Mesenchymal stem cell (in vitro differentiated cells and primary cell): ENCODE data around the gene PAX4. TPM values are rescaled to one million over a fixed set of nuclear protein-coding genes. Genes with fewer than 3 reads are reported as not detected.
A peak's percentile ranks its signal among the peaks of the same experiment; 100 is the strongest.

ENCODE experiments used
- DNase-seq: peaks from one replicate; pipeline ENCODE4 v3.0.0-alpha.2; 2013
- H2AFZ ChIP-seq: one replicate; pipeline ENCODE4 v1.6.1; 2013; ENCODE audit warnings: low read depth, mild to moderate bottlenecking, control low read depth, inconsistent platforms, low read length, moderate library complexity
- H2AK5ac ChIP-seq: 2 replicates; pipeline ENCODE4 v1.6.1; 2013; ENCODE audit warnings: low read length, moderate library complexity, mild to moderate bottlenecking, inconsistent platforms; ENCODE audit not compliant: severe bottlenecking
- H2BK120ac ChIP-seq: one replicate; pipeline ENCODE4 v1.6.1; 2013; ENCODE audit warnings: low read depth, mild to moderate bottlenecking, inconsistent platforms, low read length, moderate library complexity
- H2BK12ac ChIP-seq, 2 experiments: one replicate each; pipeline ENCODE4 v1.6.1; 2013; ENCODE audit warnings: inconsistent platforms in 2 of 2, low read length in 2 of 2, mild to moderate bottlenecking in 2 of 2, moderate library complexity in 2 of 2, control low read depth in 1 of 2
- H2BK15ac ChIP-seq: one replicate; pipeline ENCODE4 v1.6.1; 2013; ENCODE audit warnings: mild to moderate bottlenecking, low read depth, inconsistent platforms; ENCODE audit not compliant: poor library complexity, severe bottlenecking
- H2BK5ac ChIP-seq: 2 replicates; pipeline ENCODE4 v1.6.1; 2013; ENCODE audit warnings: low read depth, mild to moderate bottlenecking, low read length, control low read depth, inconsistent platforms; ENCODE audit not compliant: poor library complexity, severe bottlenecking
- H3K14ac ChIP-seq, 2 experiments: one replicate each; pipeline ENCODE4 v1.6.1; 2013; ENCODE audit warnings: inconsistent platforms in 2 of 2, low read length in 2 of 2, control low read depth in 1 of 2, mild to moderate bottlenecking in 1 of 2, moderate library complexity in 1 of 2
- H3K18ac ChIP-seq, 2 experiments: one replicate each; pipeline ENCODE4 v1.6.1; 2013; ENCODE audit warnings: inconsistent platforms in 2 of 2, low read length in 2 of 2, control low read depth in 1 of 2, low read depth in 1 of 2, mild to moderate bottlenecking in 1 of 2
- H3K23ac ChIP-seq, 2 experiments: one replicate each; pipeline ENCODE4 v1.6.1; 2013; ENCODE audit warnings: inconsistent platforms in 2 of 2, low read length in 2 of 2, mild to moderate bottlenecking in 2 of 2, moderate library complexity in 2 of 2, control low read depth in 1 of 2
- H3K27ac ChIP-seq: 2 replicates; pipeline ENCODE4 v1.5.1; 2013; ENCODE audit warnings: mild to moderate bottlenecking, moderate library complexity, low read length, control low read depth, inconsistent platforms; ENCODE audit not compliant: poor library complexity, severe bottlenecking
- H3K27me3 ChIP-seq, 2 experiments: 2 replicates each; pipeline versions ENCODE4 v1.6.1 to v1.7.0; 2013; ENCODE audit warnings: low read length in 2 of 2, mild to moderate bottlenecking in 2 of 2, moderate library complexity in 2 of 2, control low read depth in 1 of 2, inconsistent platforms in 1 of 2; ENCODE audit not compliant: control insufficient read depth in 1 of 2, insufficient read depth in 1 of 2
- H3K36me3 ChIP-seq, 2 experiments: 2 replicates each; pipeline versions ENCODE4 v1.6.1 to v1.7.0; 2013; ENCODE audit warnings: low read length in 2 of 2, control low read depth in 1 of 2, inconsistent platforms in 1 of 2, low read depth in 1 of 2, mild to moderate bottlenecking in 1 of 2; ENCODE audit not compliant: insufficient read depth in 2 of 2, control insufficient read depth in 1 of 2
- H3K4ac ChIP-seq, 2 experiments: one replicate each; pipeline ENCODE4 v1.6.1; 2013; ENCODE audit warnings: inconsistent platforms in 2 of 2, low read length in 2 of 2, mild to moderate bottlenecking in 2 of 2, moderate library complexity in 2 of 2, control low read depth in 1 of 2, low read depth in 1 of 2
- H3K4me1 ChIP-seq: 2 replicates; pipeline ENCODE4 v1.6.1; 2013; ENCODE audit warnings: low read depth, low read length, control low read depth; ENCODE audit not compliant: control insufficient read depth, insufficient read depth
- H3K4me2 ChIP-seq: 2 replicates; pipeline ENCODE4 v1.6.1; 2013; ENCODE audit warnings: low read length, mild to moderate bottlenecking, inconsistent platforms; ENCODE audit not compliant: poor library complexity, severe bottlenecking
- H3K4me3 ChIP-seq, 2 experiments: 2 replicates each; pipeline versions ENCODE4 v1.5.1 to v1.7.0; 2013; ENCODE audit warnings: low read length in 2 of 2, mild to moderate bottlenecking in 2 of 2, control low read depth in 1 of 2, low read depth in 1 of 2; ENCODE audit not compliant: insufficient read depth in 1 of 2
- H3K79me1 ChIP-seq: replicated peaks from 2 replicates; pipeline ENCODE4 v1.6.1; 2013; ENCODE audit warnings: mild to moderate bottlenecking, control low read depth, low read length, inconsistent platforms; ENCODE audit not compliant: poor library complexity, severe bottlenecking
- H3K9ac ChIP-seq: 2 replicates; pipeline ENCODE4 v1.7.0; 2013; ENCODE audit warnings: mild to moderate bottlenecking, low read length, moderate library complexity
- H3K9me3 ChIP-seq: 2 replicates; pipeline ENCODE4 v1.7.0; 2013; ENCODE audit warnings: mild to moderate bottlenecking, low read length; ENCODE audit not compliant: control insufficient read depth
- H4K8ac ChIP-seq: one replicate; pipeline ENCODE4 v1.6.1; 2013; ENCODE audit warnings: inconsistent platforms, mild to moderate bottlenecking, low read length, moderate library complexity
- H4K91ac ChIP-seq: one replicate; pipeline ENCODE4 v1.6.1; 2013; ENCODE audit warnings: mild to moderate bottlenecking, low read length, inconsistent platforms
- WGBS: methylation state at CpG from one replicate; pipeline ENCODE4 v1.1.7; 2013; ENCODE audit warnings: mixed read lengths; 5-methylcytosine and 5-hydroxymethylcytosine counted together
- polyA plus RNA-seq, 2 experiments: library from polyadenylated mRNA; stranded (reverse); fragments of 200-250 nt; gene quantifications; one replicate each; pipeline ENCODE4 v1.2.3, GENCODE V29; 2013

PAX4 gene, protein sequence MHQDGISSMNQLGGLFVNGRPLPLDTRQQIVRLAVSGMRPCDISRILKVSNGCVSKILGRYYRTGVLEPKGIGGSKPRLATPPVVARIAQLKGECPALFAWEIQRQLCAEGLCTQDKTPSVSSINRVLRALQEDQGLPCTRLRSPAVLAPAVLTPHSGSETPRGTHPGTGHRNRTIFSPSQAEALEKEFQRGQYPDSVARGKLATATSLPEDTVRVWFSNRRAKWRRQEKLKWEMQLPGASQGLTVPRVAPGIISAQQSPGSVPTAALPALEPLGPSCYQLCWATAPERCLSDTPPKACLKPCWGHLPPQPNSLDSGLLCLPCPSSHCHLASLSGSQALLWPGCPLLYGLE
- polyA plus RNA-seq (2013, experiment 1 of 2): not detected
- polyA plus RNA-seq (2013, experiment 2 of 2): not detected

DNA sequence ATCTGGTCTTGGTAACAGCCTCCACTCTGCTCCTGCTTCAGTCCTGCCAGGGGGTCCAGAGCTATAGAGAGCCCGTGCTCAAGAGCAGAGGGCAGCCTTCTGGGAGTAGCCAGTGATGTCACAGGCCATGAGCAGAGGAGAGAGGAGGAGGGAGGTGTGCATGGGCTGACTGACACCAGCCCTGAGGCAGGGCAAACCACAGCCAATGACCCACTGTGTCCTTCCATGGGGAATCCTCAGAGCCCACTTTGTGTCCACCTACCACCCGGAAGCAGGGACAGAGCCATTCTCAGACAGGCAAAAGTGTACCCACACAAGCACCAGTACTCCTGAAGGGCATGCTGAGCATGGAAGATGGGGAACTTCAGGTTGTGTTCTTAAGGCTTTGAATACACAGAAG, at the start of gene PAX4:
Gene PAX4 (minus strand): TSS at position 101 of the 400 bp plus-strand sequence. CDS start 2,214 bp downstream, outside the sequence.
- DNase-seq: no peak
- 56% methylated on average over 2 of the region's 2 CpGs for WGBS
- Histone ChIP-seq H3K36me3 (no peaks in the 10 kb centered on the region), H3K14ac (no peak within 1 kb of the TSS), H2BK12ac (no peak within 1 kb of the TSS), H3K9ac (no peak within 1 kb of the TSS), H4K91ac (no peak within 1 kb of the TSS), H3K4me1 (no peaks in the 10 kb centered on the region), H3K9me3 (no peaks in the 10 kb centered on the region), H3K79me1 (no peaks in the 10 kb centered on the region), H3K27me3 (peaks cover 91 to 95% of the 10 kb centered on the region in 2 experiments), H3K4me2 (no peak within 1 kb of the TSS), H2AK5ac (no peak within 1 kb of the TSS), H3K4ac (no peak within 1 kb of the TSS), H2AFZ (no peak within 1 kb of the TSS), H4K8ac (no peak within 1 kb of the TSS), H2BK5ac (no peak within 1 kb of the TSS), H3K4me3 (no peak within 1 kb of the TSS), H3K27ac (no peak within 1 kb of the TSS), H3K18ac (no peak within 1 kb of the TSS), H2BK15ac (no peak within 1 kb of the TSS), H2BK120ac (no peak within 1 kb of the TSS), H3K23ac (no peak within 1 kb of the TSS)

DNA sequence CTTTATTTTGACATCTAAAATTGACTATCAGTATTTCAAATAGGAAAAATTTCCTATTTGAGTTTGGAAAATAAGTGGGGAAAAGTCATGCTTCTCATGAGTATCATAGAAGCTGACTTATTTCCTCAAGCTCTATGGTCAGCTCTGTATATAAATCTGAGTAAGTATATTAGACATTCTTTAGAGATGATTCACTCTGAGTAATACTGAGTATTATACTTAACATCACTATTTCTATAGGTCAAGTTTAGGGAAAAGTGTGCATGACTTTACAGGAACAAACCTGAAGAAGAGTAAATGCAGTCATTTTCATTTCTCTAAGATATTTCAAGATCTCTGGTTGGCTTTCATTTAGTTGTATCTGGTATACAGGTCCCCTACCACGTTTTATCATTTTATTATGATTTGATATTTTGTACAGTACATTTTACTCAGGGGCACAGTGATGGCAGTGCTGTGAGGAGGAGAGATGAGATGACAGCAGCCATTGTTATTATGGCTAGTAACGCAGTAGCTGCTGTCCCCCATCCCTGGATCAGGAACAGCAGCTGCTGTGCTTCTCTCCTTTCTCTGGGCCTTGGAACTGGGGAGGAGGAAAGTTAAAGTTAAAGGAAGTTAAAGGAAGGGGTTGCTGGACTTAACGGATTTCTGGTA, 49.2 kb upstream of the PAX4 start:
- H3K27me3 ChIP-seq: no peaks in the 10 kb centered on the region
- H3K27ac ChIP-seq: peak overlapping the region; percentile 31
- H3K23ac ChIP-seq: no peak overlapping the region
- peaks cover 4 to 5% of the 10 kb centered on the region in 2 experiments for H3K36me3 ChIP-seq
- no peak overlapping the region for H3K4me2 ChIP-seq
- H3K79me1 ChIP-seq: peaks cover 3% of the 10 kb centered on the region
- DNase-seq: peak; percentile 68
- H4K8ac ChIP-seq: peak overlapping the region; percentile 60
- no peak overlapping the region for H2BK5ac ChIP-seq
- H2BK120ac ChIP-seq: no peak overlapping the region
- H4K91ac ChIP-seq: no peak overlapping the region
- H3K18ac ChIP-seq: no peak overlapping the region
- H3K4me3 ChIP-seq: peak overlapping the region in 1 of 2 experiments; percentile 16
- H2BK15ac ChIP-seq: no peak overlapping the region
- H2AFZ ChIP-seq: no peak overlapping the region
- H3K14ac ChIP-seq: no peak overlapping the region
- no peak overlapping the region for H2BK12ac ChIP-seq
- no peak overlapping the region for H3K4ac ChIP-seq
- peak overlapping the region; percentile 59 for H3K9ac ChIP-seq
- peak overlapping the region; percentile 26 for H2AK5ac ChIP-seq
- H3K9me3 ChIP-seq: no peaks in the 10 kb centered on the region
- 43% methylated on average over 2 of the region's 3 CpGs for WGBS
- H3K4me1 ChIP-seq: peaks cover 13% of the 10 kb centered on the region

DNA sequence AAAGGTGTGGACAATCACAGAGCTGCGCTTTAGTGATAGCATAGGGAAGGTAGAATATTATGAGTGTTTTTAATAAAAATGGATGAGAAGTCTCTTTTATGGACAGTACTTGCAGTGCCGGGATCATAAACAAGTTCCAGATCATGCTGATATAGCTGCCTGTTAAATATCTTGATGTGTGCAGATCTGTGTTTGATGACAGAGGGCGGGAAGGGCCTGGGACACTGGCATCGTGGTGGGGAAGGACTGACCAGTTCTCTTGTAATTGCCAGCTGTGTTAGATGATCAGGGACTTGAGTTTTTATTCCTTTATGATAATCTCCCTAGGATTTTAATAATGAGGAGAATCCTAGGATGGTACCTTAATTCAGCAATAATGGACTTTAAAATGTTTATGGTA, 48.7 kb upstream of the PAX4 start:
- H3K14ac ChIP-seq: no peak overlapping the region
- no peak overlapping the region for H4K8ac ChIP-seq
- no peak overlapping the region for H3K23ac ChIP-seq
- H3K18ac ChIP-seq: no peak overlapping the region
- no peaks in the 10 kb centered on the region for H3K27me3 ChIP-seq
- H2BK15ac ChIP-seq: no peak overlapping the region
- H2BK5ac ChIP-seq: no peak overlapping the region
- H3K9ac ChIP-seq: peak overlapping the region; percentile 59
- no peak for DNase-seq
- no peak overlapping the region for H3K4me2 ChIP-seq
- no peak overlapping the region for H3K4ac ChIP-seq
- no peak overlapping the region for H2AK5ac ChIP-seq
- peak overlapping the region; percentile 48 for H3K27ac ChIP-seq
- H3K4me3 ChIP-seq: peak overlapping the region in 1 of 2 experiments; percentile 16
- no peak overlapping the region for H2AFZ ChIP-seq
- no peak overlapping the region for H2BK12ac ChIP-seq
- WGBS: 42% methylated on average over 4 of the region's 4 CpGs
- H4K91ac ChIP-seq: no peak overlapping the region
- peaks cover 13% of the 10 kb centered on the region for H3K4me1 ChIP-seq
- no peak overlapping the region for H2BK120ac ChIP-seq
- peaks cover 5% of the 10 kb centered on the region in 2 experiments for H3K36me3 ChIP-seq
- H3K9me3 ChIP-seq: no peaks in the 10 kb centered on the region
- peaks cover 3% of the 10 kb centered on the region for H3K79me1 ChIP-seq

DNA sequence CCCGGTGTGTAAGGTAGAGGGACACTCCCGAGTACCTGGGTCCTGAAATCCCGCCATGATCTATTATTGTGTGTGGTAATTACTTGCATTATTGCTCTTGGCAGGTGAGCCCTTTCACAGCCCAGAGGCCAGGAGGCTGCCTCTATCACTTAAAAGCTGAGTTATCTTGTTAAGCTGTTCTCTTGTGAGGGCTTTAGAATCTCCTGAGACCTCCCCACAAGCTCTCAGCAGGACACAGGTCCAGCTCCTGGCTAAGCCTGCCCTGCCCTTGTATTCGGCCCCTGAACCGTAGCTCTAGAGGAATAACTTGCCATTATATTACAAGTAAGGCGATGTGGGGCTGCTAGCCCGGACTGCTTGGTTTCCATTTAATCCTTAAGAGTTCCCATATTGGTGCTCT, 48.0 kb upstream of the PAX4 start:
- H2AK5ac ChIP-seq: peak overlapping the region; percentile 58
- H3K4me3 ChIP-seq: no peak overlapping the region

More for the DNA sequence above, 48.0 kb upstream of the PAX4 start:
- Histone ChIP-seq H3K4me1 (peaks cover 13% of the 10 kb centered on the region), H3K18ac (peak overlapping the region in 1 of 2 experiments; percentile 12), H3K14ac (no peak overlapping the region), H3K4me2 (no peak overlapping the region), H4K91ac (no peak overlapping the region), H3K27ac (no peak overlapping the region), H4K8ac (no peak overlapping the region), H2BK12ac (no peak overlapping the region), H3K36me3 (peaks cover 5 to 11% of the 10 kb centered on the region in 2 experiments), H2BK5ac (no peak overlapping the region), H2AFZ (no peak overlapping the region), H2BK120ac (no peak overlapping the region), H3K9me3 (no peaks in the 10 kb centered on the region), H3K23ac (no peak overlapping the region), H3K27me3 (no peaks in the 10 kb centered on the region), H3K79me1 (peaks cover 2% of the 10 kb centered on the region), H3K9ac (peak overlapping the region; percentile 59), H3K4ac (peak overlapping the region in 1 of 2 experiments; percentile 49), H2BK15ac (no peak overlapping the region)
- DNase-seq: no peak
- WGBS: 76% methylated on average over 7 of the region's 7 CpGs
